OCI-LY7 (cell line): Measurements from ENCODE around the gene PAMR1.

Source experiments
- CTCF ChIP-seq: fragments of 200-600 bp; sonication (generic); conservative IDR thresholded peaks from 2 replicates; pipeline ENCODE4 v1.5.1; 2014; ENCODE audit warnings: mild to moderate bottlenecking, antibody characterized with exemption, low read length, moderate library complexity, mixed read lengths
- EZH2phosphoT487 ChIP-seq: fragments of 200-600 bp; sonication (generic); IDR thresholded peaks from 2 replicates; pipeline ENCODE4 v1.6.1; 2018; ENCODE audit warnings: low read depth, borderline replicate concordance, mild to moderate bottlenecking, mixed run types, antibody characterized with exemption, low read length, moderate library complexity, mixed read lengths

- no peak for TF ChIP-seq EZH2phosphoT487
- TF ChIP-seq CTCF = no peak
Observed at GRCh38 chr11:35531246-35531645, 5.8 kb upstream of the PAMR1 start.
